IPS-NIHi11 (cell line): ENCODE data around the gene LAMC2.
"Not testable (repeated sequence)": the region's sequence is repeated elsewhere in the genome, so short reads cannot be mapped to it uniquely, and the experiment has no call there.

ENCODE experiments used
- DNase-seq: peaks from one replicate; pipeline ENCODE4 v3.0.0; 2012; ENCODE audit warnings: mixed read lengths, low spot score

Gene LAMC2

DNA sequence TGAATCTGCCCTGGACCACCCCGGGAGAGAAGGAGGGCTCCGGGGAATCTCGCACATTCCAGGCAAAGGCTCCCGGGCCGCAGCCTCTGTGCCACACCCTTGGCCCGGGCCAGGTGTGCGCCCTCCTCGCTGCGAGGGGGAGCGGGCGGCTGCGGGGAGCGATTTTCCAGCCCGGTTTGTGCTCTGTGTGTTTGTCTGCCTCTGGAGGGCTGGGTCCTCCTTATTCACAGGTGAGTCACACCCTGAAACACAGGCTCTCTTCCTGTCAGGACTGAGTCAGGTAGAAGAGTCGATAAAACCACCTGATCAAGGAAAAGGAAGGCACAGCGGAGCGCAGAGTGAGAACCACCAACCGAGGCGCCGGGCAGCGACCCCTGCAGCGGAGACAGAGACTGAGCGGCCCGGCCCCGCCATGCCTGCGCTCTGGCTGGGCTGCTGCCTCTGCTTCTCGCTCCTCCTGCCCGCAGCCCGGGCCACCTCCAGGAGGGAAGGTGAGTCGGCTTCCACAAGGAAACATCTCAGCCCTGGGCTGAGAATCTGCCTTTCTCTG is at the start of gene LAMC2:
Gene LAMC2, plus strand, starts transcription at position 324 of the 550 bp plus-strand sequence. Its CDS starts 89 bp downstream, at position 413.
- DNase-seq, result peak; percentile 85

DNA sequence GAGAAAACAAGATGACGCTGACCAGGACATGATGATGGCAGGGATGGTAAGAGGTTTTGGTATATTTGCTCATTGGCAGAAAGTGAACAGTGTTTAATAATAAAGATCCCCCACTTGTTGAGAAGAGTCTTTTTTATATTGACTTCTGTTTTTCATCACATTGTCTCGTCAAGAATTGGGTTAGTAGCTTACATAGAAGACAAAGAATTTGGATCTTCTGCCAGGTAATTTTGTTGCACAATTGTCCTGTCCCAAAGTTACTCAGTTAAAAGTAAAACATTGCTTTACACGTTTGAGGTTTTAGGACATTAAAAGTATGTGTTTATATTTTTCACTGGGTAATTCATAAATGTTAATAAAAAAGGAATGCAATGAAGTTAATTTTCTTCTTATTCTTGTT is 48.3 kb upstream of the LAMC2 start:
- no peak for DNase-seq

DNA sequence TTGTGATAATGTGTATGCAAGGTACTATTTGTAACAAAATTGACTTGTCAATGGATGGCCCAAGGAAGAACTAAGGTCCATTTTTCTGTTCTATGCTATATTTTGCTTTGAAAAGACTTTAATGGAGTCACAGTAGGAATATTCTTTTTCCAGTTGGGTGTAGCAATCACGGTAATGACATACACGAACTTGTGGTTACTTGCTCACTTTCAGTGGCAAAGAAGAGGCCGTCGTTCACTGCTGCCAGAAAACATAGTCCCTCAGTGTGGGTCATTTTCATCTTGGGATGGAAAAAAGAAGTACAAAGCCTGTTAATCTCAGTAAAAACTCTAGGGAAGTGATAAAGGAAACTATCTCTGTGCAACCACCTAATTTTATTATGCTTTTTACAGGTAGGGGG is 47.8 kb upstream of the LAMC2 start:
- no peak for DNase-seq

DNA sequence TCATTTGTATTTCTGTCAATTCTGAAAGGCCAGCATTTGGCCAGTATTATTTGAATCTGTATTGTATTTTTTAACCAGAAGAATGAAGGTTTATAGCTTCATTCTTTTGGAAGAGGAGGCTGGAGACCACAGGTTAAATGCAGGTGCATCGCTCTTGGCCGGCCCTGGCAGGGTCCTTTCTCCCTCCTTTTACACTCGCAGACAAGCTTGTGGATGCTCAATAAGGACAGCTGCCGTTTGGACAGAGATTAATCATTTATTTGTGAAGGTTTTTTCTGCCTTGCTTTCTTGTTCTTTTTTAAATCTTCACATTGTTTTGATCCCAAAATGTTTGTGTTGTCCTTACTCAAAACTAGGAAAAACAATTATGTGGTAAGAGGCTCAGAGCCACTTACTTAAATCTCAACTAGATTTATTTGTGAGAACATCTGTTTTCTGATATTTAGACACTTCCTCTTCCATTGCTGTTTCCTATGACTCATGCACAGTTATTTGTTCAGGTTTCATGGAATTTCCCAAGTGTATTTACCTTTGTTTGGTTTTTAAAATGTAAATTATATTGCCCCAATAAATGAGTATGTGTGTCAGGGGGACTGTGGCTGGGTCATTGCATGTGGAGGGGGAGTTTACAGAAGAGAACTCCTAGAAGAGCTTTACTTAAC is 46.7 kb upstream of the LAMC2 start:
- DNase-seq, result no peak

DNA sequence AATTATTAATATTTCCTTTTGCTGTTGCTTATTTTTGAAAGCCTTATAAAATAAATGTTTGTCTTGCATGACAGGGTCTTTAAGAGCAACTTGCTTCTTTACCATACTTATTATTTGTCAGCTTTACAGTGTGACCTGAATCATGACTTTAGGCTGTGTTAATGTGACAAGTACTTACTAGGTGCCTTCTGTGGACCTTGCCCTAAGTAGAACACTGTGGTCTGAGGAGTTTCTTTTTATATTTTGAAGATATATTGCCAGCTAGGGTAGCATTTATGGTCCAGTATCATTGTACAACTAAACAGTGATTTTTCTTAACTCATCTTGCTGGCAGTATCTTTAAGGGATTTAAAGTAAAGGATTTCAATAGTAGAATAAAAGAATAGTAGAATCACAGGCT is 45.4 kb upstream of the LAMC2 start:
- DNase-seq, result no peak

DNA sequence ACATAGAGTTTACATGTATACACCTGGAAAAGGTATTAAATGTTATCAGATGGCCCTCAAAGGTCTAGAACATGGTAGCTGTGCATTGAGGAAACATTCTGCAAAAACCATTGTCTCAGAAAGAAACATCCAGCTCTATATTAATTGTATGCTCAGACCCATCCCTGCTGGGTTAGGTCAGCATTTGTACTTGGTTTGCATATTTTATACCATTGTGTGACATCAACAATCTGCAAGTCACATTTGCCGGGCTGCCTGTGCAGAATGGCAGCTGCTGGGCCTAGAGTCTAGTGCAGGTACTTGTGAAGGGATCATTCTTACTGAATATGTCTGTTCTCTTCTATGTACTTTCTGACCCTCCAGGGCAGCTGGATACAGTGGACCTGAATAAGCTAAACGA is 43.9 kb upstream of the LAMC2 start:
- DNase-seq, result no peak

DNA sequence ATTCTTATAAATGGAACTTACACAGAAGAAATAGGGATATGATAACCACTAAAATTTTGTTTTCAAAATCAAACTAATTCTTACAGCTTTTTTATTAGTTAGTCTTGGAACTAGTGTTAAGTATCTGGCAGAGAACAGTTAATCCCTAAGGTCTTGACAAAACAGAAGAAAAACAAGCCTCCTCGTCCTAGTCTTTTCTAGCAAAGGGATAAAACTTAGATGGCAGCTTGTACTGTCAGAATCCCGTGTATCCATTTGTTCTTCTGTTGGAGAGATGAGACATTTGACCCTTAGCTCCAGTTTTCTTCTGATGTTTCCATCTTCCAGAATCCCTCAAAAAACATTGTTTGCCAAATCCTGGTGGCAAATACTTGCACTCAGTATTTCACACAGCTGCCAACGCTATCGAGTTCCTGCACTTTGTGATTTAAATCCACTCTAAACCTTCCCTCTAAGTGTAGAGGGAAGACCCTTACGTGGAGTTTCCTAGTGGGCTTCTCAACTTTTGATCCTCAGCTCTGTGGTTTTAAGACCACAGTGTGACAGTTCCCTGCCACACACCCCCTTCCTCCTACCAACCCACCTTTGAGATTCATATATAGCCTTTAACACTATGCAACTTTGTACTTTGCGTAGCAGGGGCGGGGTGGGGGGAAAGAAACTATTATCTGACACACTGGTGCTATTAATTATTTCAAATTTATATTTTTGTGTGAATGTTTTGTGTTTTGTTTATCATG is 42.3 kb upstream of the LAMC2 start:
- DNase-seq, result no peak

DNA sequence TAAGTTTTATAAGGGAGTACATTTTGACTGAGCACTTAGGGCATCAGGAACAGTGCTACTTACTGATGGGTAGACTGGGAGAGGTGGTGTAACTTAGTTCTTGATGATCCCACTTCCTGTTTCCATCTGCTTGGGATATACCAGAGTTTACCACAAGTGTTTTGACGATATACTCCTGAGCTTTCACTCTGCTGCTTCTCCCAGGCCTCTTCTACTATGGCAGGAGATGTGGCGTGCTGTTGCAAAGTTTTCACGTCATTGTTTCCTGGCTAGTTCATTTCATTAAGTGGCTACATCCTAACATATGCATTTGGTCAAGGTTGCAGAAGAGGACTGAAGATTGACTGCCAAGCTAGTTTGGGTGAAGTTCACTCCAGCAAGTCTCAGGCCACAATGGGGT is 41.3 kb upstream of the LAMC2 start:
- DNase-seq, result no peak

DNA sequence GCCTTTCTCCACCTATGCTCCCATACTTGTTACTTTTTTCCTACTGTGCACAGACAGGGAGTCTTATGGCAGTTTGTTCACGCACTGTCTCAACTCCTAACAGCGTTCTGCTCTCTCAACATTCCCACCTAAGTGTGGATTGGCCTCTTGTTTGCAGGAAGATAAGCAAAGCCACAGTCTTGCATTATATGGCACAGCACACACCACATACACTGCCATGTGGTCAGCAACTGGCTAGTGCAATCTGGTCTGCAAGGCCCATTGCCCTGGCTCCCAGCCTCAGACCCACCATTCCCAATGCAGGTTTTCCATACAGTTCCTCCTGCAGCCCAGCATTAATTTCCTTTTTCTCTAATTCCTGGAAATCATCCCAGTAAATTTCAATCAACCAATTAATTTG is 38.3 kb upstream of the LAMC2 start:
- no peak for DNase-seq

DNA sequence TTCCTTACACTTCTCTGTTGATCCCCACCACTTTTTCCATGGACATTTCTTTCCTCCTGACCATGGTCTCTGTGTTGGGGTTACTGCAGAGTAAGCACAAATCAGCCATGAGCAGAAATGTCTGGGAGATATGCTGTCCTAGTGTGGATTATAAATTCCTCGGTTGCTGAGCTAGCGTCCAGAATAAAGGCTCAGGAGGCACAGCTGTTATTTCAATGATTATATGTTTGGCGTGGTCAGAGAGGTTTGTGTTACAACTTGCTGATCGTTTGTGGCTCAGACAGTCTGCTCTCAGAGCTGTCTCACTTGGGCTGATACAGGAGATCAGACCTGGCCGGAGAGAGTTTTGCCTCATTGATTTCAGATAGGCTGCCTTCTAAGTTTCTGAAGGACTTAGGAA is 37.5 kb upstream of the LAMC2 start:
- no peak for DNase-seq

DNA sequence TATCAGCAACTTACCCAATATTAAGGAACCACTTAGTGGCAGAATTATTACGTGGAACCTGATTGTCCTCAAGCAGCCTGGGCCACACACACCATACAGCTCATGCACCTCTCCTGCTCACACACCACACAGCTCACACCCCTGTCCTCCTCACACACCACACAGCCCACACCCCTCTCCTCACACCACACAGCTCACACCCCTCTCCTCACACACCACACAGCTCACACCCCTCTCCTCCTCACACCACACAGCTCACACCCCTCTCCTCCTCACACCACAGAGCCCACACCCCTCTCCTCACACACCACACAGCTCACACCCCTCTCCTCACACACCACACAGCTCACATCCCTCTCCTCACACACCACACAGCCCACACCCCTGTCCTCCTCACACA is 36.8 kb upstream of the LAMC2 start:
- no peak for DNase-seq

DNA sequence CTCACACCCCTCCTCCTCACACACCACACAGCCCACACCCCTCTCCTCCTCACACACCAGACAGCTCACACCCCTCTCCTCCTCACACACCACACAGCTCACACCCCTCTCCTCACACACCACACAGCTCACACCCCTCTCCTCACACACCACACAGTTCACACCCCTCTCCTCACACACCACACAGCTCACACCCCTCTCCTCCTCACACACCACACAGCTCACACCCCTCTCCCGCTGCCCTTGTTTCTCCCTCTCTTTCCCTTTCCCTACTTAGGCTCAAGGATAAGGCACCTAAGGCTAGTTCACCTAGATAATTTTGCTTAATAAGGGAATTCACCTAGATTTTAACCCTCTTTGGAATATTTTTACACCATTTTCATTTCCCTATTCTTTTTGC is 36.0 kb upstream of the LAMC2 start:
- not testable (repeated sequence) for DNase-seq

DNA sequence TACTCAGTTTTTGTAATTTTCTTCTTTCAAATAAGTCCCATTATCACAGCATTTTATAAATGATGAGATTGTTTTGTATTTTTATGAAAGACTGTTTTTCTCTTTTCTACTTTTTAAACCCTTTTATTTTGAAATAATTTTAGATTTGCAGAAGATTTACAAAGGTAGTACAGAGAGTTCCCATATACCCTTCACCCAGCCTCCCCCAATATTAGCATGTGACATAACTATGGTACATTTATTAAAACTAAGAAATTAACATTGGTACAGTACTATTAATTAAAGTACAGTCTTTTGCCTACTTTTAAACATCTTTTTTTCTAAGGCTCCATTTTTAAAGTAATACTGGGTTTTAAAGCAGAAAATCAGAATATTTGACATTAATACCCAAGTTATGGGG is 35.6 kb upstream of the LAMC2 start:
- no peak for DNase-seq

DNA sequence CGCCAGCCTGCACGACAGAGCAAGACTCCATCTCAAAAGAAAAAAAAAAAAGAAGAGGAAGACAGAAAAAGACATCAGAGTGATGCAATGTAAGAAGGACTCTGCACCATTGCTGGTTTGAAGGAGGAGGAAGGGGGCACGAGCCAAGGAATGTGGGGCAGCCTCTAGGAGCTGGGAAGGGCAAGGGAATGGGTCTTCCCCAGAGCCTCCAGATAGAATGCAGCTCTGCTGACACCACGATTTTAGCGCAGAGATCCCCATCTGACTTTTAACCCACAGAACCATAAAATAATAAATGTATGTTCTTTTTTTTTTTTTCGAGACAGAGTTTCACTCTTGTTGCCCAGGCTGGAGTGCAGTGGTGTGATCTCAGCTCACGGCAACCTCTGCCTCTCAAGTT is 33.9 kb upstream of the LAMC2 start:
- DNase-seq, result no peak

DNA sequence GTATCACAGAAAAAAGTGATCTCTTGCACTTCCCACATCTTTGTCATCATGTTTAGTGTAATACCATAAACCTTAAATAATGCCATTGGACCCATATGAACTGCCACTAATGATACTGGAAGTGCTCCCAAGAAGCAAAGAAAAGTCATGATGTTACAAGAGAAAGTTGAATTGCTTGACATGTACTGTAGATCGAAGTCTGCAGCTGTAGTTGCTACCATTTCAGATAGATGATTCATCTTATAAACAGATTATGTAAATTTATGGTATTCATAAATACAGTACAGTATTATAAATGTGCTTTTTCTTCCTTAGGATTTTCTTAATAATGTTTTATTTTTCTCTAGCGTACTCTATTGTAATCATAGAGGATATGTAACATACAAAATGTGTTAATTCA is 30.1 kb upstream of the LAMC2 start:
- no peak for DNase-seq

DNA sequence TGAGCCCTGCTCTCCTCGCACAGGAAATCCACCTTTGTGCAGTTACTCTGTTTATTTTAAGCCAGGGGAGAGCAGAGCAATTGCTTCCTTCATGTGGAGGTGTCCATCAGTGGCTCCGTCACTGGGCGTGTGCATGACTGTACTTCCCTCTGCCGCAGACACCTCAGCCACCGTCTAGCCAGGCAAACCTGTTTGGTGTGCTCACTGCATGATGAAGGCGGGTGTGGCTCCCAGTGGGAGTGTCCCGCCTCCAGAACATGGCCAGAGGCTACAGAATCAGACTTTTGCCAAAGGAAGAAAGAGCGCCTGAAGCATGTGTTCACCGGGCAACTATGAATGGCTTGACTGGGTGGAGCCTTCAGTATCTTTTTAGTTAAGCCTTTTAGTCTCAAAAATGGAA is 26.1 kb upstream of the LAMC2 start:
- peak; percentile 68 for DNase-seq

DNA sequence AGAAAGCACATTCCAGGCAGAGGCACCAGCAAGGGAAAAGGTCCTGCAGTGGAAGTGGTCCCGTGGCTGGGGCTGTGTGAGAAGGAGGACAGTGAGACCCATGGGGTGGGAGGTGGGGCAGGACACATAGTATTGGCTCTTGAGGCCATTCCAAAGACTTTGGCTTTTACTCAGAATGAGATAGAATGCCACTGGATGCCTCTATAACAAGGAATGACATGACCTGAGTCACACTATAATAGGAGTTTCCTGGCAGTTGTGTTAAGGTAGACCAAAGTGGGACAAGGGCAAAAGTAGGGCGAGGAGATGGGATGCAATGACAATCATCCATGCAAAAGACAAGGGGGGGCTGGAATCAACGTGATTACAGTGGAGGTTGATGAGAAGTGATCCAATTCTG is 24.7 kb upstream of the LAMC2 start:
- DNase-seq, result no peak

DNA sequence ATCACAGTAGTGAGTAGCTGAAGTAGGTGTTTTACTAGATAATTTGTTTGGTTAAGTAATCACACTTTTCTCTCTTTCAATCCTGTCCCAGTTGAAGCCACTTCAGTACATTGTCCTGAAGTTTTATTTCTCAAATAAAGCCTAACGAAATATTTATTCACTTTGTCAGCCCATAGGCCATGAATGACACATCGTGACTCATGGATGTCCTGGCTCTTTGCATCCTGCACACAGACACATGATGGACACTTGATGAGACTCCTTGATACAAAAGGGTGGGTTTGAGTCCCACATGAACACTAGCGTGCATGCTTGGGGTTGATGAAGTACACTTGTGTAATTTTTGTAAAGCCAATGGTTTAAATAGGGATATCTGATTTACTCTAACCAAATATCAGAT is 22.7 kb upstream of the LAMC2 start:
- DNase-seq, result no peak

DNA sequence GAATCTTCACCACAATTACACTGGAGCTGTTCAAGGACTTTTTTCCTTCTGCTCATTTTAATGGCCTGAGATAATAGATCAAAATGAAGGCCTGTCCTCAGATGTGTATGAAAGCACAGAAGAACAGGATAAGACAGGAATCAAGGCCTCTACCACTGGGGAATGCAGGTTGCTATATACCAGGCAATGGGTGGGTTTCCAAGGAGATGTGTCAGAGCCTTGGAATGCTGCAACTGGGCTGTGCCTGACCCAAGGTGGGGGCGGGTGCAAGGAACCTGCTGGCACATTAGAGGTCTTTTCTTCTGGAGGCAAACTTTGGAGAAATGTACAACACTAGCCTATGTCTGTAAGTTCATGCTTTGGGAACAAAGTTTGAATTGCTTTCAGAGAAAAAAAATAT is 21.7 kb upstream of the LAMC2 start:
- DNase-seq, result peak; percentile 78

DNA sequence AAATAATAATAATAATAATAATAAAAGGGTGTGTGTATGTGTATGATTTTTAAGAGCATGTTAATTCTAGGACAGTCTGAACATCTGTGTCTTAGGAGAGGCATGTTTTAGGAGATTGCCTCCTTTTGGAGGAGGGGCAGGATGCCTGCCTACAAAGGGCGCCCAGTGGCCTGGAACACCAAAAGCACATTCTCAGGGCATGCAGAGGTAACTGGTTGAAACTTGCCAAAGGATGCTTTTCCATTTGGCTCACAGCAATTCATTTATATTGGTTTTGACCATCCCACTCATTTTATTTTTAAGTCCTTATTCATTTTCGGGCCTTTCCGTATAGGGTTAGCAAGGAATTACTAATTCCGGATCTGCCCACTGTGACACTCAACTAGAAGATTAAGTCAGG is 21.1 kb upstream of the LAMC2 start:
- DNase-seq, result no peak

DNA sequence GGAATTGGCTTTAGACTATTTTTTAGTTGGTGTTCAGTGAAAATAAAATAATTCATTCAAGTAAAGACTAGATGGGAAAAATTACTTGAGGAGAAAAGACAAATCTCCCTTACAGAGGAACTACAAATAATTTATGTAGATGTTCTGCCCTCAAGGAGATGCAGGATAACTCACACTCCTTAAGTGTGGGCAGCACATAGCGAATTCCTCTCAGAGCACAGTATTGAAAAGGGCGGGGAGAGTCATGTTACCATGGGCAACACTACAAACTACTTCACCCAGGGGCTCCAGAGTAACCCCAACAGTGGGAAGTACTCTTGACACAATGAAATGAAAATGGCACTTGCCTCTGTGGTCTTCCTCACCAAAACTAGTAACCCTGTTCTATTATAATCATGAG is 20.6 kb upstream of the LAMC2 start:
- DNase-seq, result no peak

DNA sequence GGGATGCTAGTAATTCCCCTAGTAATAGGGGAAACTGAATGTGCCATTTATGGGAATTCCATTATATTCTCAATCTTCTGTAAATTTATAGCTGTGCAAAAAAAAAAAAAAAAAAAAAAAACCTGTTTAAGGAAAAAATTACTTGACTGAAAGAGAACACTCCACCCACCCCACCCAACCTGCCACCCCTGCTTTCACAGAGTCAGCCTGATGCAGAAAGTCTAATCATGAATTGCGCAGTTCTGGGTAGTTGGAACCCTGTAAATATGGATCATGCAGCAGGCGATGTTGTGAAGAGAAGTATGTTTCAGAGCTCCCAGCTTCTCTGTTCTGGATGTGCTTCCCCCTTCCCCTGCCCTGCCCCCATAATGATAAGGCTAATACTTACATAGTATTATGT is 19.6 kb upstream of the LAMC2 start:
- DNase-seq, result no peak

DNA sequence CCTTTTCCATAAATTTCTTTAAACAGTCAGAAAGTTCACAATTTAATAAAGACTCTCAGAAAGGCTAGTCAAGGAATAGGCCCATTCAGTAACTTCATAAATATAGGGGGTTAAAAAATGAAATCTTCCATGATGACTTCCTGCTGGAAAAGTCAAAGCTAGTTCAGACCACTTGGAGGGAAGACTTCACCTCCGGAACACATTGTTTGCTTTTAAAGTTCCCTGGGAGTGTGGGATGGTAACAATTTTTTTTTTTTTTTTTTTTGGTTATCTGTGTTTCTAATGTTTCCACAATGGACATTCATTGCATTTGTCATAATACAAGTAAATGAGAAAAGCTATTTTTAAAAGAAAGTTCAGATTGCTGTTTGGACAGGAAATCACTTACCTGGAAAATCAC is 18.4 kb upstream of the LAMC2 start:
- DNase-seq, result no peak

DNA sequence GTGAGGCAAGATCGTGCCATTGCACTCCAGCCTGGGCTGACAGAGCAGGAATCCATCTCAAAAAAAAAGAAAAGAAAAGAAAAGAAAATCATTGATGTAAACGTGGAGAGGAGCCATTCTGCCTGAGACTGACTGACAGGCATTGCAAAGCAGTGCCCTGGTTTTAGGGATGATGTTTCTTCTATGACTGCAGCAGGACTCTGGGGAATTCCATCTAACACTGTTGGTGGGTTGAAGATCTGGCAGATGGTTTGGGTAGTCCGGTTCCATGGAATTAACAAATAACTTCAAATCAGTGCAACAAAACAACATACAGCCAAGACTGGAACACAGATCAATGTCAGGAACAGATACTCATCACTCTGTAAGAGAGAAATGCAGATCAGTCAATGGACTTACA is 17.8 kb upstream of the LAMC2 start:
- no peak for DNase-seq
